ENCODE measurements around the gene LAMB1. TPM values are rescaled to one million over a fixed set of nuclear protein-coding genes. Genes with fewer than 3 reads are reported as not detected.

Gene LAMB1
- total RNA-seq, 1 experiment from 2014 or later: 169 TPM

- DNase-seq (ENCODE audit: low spot score): no peak
- ChIA-PET CTCF (no interaction called here), POLR2A (ENCODE audit: low non-redundant PET) (no interaction called here)
- Histone ChIP-seq H3K27me3 (replicated peaks; ENCODE audit: insufficient read depth, low read depth, low read length, poor library complexity) (no peaks in the 10 kb centered on the region), H3K27ac (ENCODE audit: low read depth, low read length, poor library complexity, severe bottlenecking) (peak overlapping the region; percentile 90), H3K9me3 (ENCODE audit: low read depth, low read length, poor library complexity, severe bottlenecking) (no peaks in the 10 kb centered on the region), H3K4me1 (ENCODE audit: insufficient read depth, low read length, poor library complexity, severe bottlenecking) (peaks cover 75% of the 10 kb centered on the region), H3K4me3 (ENCODE audit: low read depth, low read length, poor library complexity, severe bottlenecking) (no peak overlapping the region), H3K36me3 (ENCODE audit: insufficient read depth, low read length, poor library complexity, severe bottlenecking) (peaks cover 37% of the 10 kb centered on the region)
- TF ChIP-seq EZH2 (IDR thresholded peaks at IDR 0.05; ENCODE audit: borderline replicate concordance, low read depth, low read length, poor library complexity, severe bottlenecking): no peak
- TF ChIP-seq CTCF (conservative IDR thresholded peaks at IDR 0.05; ENCODE audit: low read depth, low read length): no peak
- intact Hi-C loops (cut with micrococcal nuclease; ENCODE audit: unreplicated experiment): no loop called here
- no TSS peak for BruUV-seq (replicated peaks)
Measured at GRCh38 chr7:107993891-107994291, 9.1 kb downstream of the LAMB1 start.

GRCh38 chr7:107989618-107990373, 13.2 kb downstream of the LAMB1 start:
- TF ChIP-seq EZH2 (IDR thresholded peaks at IDR 0.05; ENCODE audit: borderline replicate concordance, low read depth, low read length, poor library complexity, severe bottlenecking): no peak
- ChIA-PET CTCF (no interaction called here), POLR2A (ENCODE audit: low non-redundant PET) (no interaction called here)
- Histone ChIP-seq H3K4me3 (ENCODE audit: low read depth, low read length, poor library complexity, severe bottlenecking) (no peak overlapping the region), H3K27ac (ENCODE audit: low read depth, low read length, poor library complexity, severe bottlenecking) (peak overlapping the region; percentile 57), H3K27me3 (replicated peaks; ENCODE audit: insufficient read depth, low read depth, low read length, poor library complexity) (no peaks in the 10 kb centered on the region), H3K4me1 (ENCODE audit: insufficient read depth, low read length, poor library complexity, severe bottlenecking) (peaks cover 36% of the 10 kb centered on the region), H3K9me3 (ENCODE audit: low read depth, low read length, poor library complexity, severe bottlenecking) (no peaks in the 10 kb centered on the region), H3K36me3 (ENCODE audit: insufficient read depth, low read length, poor library complexity, severe bottlenecking) (peaks cover 65% of the 10 kb centered on the region)
- peak; percentile 85 for DNase-seq (ENCODE audit: low spot score)
- BruUV-seq (replicated peaks): no TSS peak
- intact Hi-C loops (cut with micrococcal nuclease; ENCODE audit: unreplicated experiment): no loop called here

- DNase-seq (ENCODE audit: low spot score): no peak
- Histone ChIP-seq H3K27ac (ENCODE audit: low read depth, low read length, poor library complexity, severe bottlenecking) (no peak overlapping the region), H3K4me3 (ENCODE audit: low read depth, low read length, poor library complexity, severe bottlenecking) (no peak overlapping the region), H3K4me1 (ENCODE audit: insufficient read depth, low read length, poor library complexity, severe bottlenecking) (no peaks in the 10 kb centered on the region), H3K9me3 (ENCODE audit: low read depth, low read length, poor library complexity, severe bottlenecking) (no peaks in the 10 kb centered on the region), H3K27me3 (replicated peaks; ENCODE audit: insufficient read depth, low read depth, low read length, poor library complexity) (no peaks in the 10 kb centered on the region), H3K36me3 (ENCODE audit: insufficient read depth, low read length, poor library complexity, severe bottlenecking) (peaks cover 75% of the 10 kb centered on the region)
- intact Hi-C loops (cut with micrococcal nuclease; ENCODE audit: unreplicated experiment): no loop called here
- CTCF ChIA-PET: no interaction called here
- no peak for TF ChIP-seq EZH2 (IDR thresholded peaks at IDR 0.05; ENCODE audit: borderline replicate concordance, low read depth, low read length, poor library complexity, severe bottlenecking)
- TF ChIP-seq CTCF (conservative IDR thresholded peaks at IDR 0.05; ENCODE audit: low read depth, low read length): peak; percentile 38; the same call in 1 of the 2 replicates
- POLR2A ChIA-PET (ENCODE audit: low non-redundant PET): no interaction called here
- BruUV-seq (replicated peaks): no TSS peak
Measured at GRCh38 chr7:107982918-107983389, 20.0 kb downstream of the LAMB1 start.
